Measurements from ENCODE around the gene ALS2. TPM values are rescaled to one million over a fixed set of nuclear protein-coding genes. Genes with fewer than 3 reads are reported as not detected.

ALS2 gene
- total RNA-seq, 1 donor from 2014 or later = 12.7 TPM

Other genes with a start within 250 kb of the ALS2 start
- gene TMEM237, start 137.4 kb downstream of the ALS2 start, total RNA-seq = 14.9 and 19.4 TPM in 2 replicates
- gene MPP4, start 82.3 kb downstream of the ALS2 start, total RNA-seq = not detected in 2 replicates
- not detected in 2 replicates for gene CDK15, start 25.6 kb upstream of the ALS2 start, total RNA-seq

All from activated T-helper 1 cell treated with anti-CD3 and anti-CD28 coated beads, Interleukin-12 subunit alpha, Interleukin-12 subunit beta, Interleukin-2, Interleukin-4 antibody, amounts not matched to agents 30 ng/mL and 10 ng/mL and 1 ng/mL, durations not matched to agents 14 hours and 24 hours and 36 hours (primary cell).